H1 (cell line): ENCODE measurements around the gene METTL25B. TPM values are rescaled to one million over a fixed set of nuclear protein-coding genes. Genes with fewer than 3 reads are reported as not detected.

Experiments
- KDM1A ChIP-seq: fragments of 200-600, 300-600 bp; sonication (generic); IDR thresholded peaks from 2 replicates; pipeline ENCODE4 v1.7.1; 2016; ENCODE audit warnings: mild to moderate bottlenecking, low read length, borderline replicate concordance
- TAF1 ChIP-seq: IDR thresholded peaks from 2 replicates; pipeline ENCODE4 v1.6.1; 2011; ENCODE audit warnings: mild to moderate bottlenecking, low read depth, low read length
- polyA plus RNA-seq, 7 experiments: library from polyadenylated mRNA; depleted of rRNA in 3 of 7; stranded (reverse) in 5 of 7; unstranded in 2 of 7; fragments of >200 nt in 5 of 7; fragments of 200-250 nt in 2 of 7; gene quantifications; 1 replicate in 5 of 7; 2 replicates in 1 of 7; 4 replicates in 1 of 7; pipeline versions ENCODE4 v1.2.1 to v1.2.3, GENCODE V29; 2011 to 2013; ENCODE audit warnings: missing spikeins in 2 of 7, mixed read lengths in 2 of 7
- total RNA-seq: library from RNA; stranded (reverse); fragmentation: NEBNext Ultra II Directional; extraction: Animal tissue kit (Norgen Biotek cat#: 25700); gene quantifications from 2 replicates; pipeline ENCODE4 v1.2.1, GENCODE V29; 2021
- TF ChIP-seq, protein P1 (sequence below): IDR thresholded peaks from 2 replicates; pipeline ENCODE4 v1.6.1; 2012; ENCODE audit warnings: inconsistent platforms
- TF ChIP-seq, protein P2 (sequence below): IDR thresholded peaks from 2 replicates; pipeline ENCODE4 v1.6.1; 2012; ENCODE audit warnings: inconsistent platforms

The METTL25B gene
- total and polyA plus RNA-seq, 2 of the 8 experiments (the other 6 are each of a cell fraction or from before 2014, with no cell fraction given): 28.4 to 30.1 TPM

DNA sequence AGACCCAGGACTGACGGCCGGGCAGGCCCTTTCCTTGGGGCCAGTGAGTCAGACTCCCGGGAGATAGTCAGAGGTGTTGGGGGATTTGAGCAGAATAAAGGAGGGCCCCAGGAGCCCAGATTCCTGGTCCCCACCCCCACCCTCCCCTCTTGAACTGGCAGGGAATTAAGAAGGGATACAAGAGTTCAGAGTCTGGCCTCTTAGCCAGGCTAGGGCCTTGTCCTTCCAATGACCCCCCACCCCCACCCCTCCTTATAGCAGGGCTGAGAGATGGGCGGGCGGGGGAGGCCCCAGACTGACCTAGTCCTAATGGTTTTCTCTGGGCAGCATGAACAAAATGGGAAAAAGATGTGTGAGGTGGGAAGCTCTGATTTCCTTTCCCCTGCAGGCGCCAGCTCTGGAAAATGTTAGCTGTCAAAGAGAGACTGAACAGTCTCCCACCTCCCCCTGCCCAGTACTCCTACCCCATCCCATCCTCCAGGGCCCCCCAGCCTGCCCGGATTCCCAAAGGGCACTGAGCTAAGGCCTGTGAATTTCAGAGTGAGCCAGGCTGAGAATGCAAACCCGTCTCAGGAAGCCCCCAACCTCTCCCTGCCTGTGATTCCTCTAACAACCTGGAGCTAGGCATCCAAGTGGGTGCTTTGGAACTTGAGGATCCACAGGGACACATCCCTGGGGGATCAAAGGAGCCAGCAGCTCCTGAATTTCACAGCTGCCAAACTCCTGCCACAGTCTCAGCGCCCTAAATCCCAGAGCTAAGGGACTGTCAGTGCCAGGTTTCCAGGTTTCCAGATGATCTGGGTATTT lies 17.1 kb upstream of the METTL25B start (continued):
- TF ChIP-seq KDM1A (no peak), TAF1 (0 out of 2 replicates have a peak, but pooled peaks have one; percentile 16)
- TF ChIP-seq, protein P1, sequence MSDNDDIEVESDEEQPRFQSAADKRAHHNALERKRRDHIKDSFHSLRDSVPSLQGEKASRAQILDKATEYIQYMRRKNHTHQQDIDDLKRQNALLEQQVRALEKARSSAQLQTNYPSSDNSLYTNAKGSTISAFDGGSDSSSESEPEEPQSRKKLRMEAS: no peak
- TF ChIP-seq, protein P2, sequence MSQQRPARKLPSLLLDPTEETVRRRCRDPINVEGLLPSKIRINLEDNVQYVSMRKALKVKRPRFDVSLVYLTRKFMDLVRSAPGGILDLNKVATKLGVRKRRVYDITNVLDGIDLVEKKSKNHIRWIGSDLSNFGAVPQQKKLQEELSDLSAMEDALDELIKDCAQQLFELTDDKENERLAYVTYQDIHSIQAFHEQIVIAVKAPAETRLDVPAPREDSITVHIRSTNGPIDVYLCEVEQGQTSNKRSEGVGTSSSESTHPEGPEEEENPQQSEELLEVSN: no peak
